ENCODE measurements around the gene ABCB11.

DNA sequence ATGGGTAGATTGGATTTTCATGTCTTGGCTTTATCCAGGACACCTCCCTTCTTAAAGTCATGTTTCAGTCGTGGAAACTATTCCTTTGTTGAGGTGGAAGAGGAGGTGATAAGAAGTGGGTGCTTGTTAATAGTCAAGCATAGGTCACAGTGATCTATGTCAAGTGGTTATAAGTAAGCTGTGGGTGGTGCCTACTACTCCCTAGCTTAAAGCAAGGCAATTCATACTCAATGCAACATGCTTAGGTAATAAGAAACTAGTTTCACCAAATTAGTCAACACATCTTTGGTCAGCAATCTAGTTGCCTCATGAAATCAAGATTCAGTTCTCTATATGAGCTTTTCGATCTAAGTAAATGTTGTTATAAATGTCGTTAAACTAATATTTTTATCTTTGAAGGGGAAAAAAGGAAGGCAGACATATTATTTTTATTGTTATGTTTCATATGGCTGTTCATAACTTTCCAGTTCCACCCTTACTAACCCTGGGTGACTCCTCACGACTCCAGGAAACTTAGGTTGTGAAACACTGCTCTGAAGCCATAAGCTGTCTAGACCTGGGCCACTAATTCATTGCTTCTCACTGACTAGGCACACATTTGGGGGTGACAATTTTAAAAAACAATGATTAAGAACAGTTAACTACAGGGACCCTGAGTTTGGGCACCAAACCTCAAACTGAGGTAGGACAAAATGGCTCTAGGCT lies 5.8 kb upstream of the ABCB11 start:
- TF ChIP-seq TAF1 (IDR thresholded peaks at IDR 0.05; ENCODE audit: low read depth, low read length) = no peak
- TF ChIP-seq POLR2A (IDR thresholded peaks at IDR 0.05; ENCODE audit: low read depth, low read length) = no peak

Data from GM12891 (cell line).